ENCODE data around the gene CIB1.
"Not testable (repeated sequence)": the region's sequence is repeated elsewhere in the genome, so short reads cannot be mapped to it uniquely, and the experiment has no call there.

CIB1 gene

GRCh38 chr15:90191344-90191687 lies 42.4 kb downstream of the CIB1 start:
- no peak for DNase-seq

- no peak for DNase-seq
Measured at GRCh38 chr15:90190606-90191343, 43.0 kb downstream of the CIB1 start.

GRCh38 chr15:90189781-90190467 lies 43.8 kb downstream of the CIB1 start:
- no peak for DNase-seq

- DNase-seq = no peak
Measured at GRCh38 chr15:90188914-90189748, 44.6 kb downstream of the CIB1 start.

- not testable (repeated sequence) for DNase-seq
Measured at GRCh38 chr15:90188065-90188464, 45.7 kb downstream of the CIB1 start.

- DNase-seq = no peak
Measured at GRCh38 chr15:90187257-90187868, 46.4 kb downstream of the CIB1 start.

- peak; percentile 48 for DNase-seq
Measured at GRCh38 chr15:90184786-90185704, 48.7 kb downstream of the CIB1 start.

- peak; percentile 13 for DNase-seq
Measured at GRCh38 chr15:90184119-90184785, 49.5 kb downstream of the CIB1 start.

- no peak for DNase-seq
Measured at GRCh38 chr15:90181776-90182175, 52.0 kb downstream of the CIB1 start.

Measured in stimulated activated CD4-positive, alpha-beta T cell treated with anti-CD3 and anti-CD28 coated beads, Interleukin-12 subunit alpha, Interleukin-12 subunit beta, amount 100 ng/mL, for 4 hours (primary cell).